Activated CD4-positive, CD25-positive, alpha-beta regulatory T cell (primary cell): ENCODE measurements around the gene HBG1.
"Not testable (repeated sequence)": the region's sequence is repeated elsewhere in the genome, so short reads cannot be mapped to it uniquely, and the experiment has no call there.

Experiments used
- DNase-seq, 4 experiments: peaks; one replicate each; lab custom pipeline; 2025; lab: John Stamatoyannopoulos, UW

The HBG1 gene

GRCh38 chr11:5277807-5278382 lies 28.2 kb upstream of the HBG1 start:
- no peak for DNase-seq

DNA sequence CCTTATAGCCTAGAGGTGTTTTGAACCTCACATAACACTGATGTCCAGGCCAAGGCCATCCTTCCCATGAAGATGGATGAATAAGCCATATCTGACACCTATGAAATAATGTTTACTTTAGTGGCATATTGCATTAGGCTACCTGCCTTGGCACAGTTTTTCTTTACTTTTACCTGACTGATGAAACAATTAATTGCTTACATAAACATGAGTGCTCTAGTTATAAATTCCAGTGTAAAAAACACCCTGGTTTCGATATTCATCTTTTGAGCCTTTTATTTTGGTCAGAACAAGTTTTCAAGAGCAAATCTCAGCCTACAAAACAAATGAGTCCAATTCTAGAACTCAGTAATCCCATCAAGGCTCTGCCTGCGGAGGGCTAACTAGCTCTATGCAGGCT lies 27.0 kb upstream of the HBG1 start:
- DNase-seq, result no peak

DNA sequence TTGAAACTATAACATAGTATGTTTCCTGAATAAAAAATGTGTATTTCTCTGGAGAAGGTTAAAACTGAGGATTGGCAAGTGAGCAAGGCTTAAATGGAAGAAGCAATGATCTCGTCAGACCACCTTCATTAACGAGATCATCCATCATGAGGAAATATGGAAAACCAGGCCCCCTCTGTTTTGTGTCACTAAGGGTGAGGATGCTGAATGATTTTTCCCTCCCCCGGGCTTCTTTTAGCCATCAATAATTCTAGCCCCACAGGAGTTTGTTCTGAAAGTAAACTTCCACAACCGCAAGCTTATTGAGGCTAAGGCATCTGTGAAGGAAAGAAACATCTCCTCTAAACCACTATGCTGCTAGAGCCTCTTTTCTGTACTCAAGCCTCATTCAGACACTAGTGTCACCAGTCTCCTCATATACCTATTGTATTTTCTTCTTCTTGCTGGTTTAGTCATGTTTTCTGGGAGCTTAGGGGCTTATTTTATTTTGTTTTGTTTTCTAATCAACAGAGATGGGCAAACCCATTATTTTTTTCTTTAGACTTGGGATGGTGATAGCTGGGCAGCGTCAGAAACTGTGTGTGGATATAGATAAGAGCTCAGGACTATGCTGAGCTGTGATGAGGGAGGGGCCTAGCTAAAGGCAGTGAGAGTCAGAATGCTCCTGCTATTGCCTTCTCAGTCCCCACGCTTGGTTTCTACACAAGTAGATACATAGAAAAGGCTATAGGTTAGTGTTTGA lies 25.9 kb upstream of the HBG1 start:
- DNase-seq, result no peak

DNA sequence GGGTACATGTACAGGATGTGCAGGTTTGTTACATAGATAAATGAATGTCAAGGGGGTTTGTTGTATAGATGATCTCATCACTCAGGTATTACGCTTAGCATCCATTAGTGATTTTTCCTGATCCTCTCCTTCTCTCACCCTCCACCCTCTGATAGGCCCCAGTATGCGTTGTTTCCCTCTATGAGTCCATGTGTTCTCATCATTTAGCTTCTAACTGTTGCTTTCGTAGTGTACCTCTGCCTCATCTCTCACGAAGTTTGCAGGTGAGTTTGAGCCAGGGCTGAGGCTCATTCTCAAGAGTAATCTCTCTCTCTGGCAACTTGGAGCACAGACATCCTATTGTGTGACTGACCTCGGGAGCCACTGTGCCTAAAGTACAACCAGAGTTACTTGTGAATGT lies 24.7 kb upstream of the HBG1 start:
- no peak for DNase-seq

DNA sequence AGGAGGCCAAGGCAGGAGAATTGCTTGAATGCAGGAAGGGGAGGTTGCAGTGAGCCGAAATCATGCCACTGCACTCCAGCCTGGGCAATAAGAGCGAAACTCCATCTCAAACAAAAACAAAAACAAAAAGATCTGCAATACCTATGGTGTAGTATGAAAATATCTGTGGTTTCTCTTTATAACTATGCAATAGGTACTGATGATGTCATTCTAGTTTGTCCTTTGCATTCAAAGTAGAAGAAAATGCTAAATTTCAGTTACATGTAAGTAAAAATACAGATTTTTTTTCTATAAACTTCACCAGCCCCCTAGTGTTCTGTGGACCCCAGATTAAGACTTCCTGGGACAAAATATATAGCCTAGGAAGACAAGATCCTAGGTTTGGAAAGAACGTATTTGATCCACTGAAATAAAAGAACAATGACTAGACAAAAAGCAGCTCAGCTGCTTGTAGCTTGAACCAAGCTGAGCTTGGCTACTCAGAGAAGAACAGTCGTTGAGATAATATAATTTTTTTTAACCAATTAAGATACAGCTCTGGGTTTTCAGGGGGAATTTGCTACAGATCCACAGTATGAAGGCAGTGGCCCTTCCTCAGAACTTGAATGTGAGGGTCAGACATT lies 22.8 kb upstream of the HBG1 start:
- no peak for DNase-seq

DNA sequence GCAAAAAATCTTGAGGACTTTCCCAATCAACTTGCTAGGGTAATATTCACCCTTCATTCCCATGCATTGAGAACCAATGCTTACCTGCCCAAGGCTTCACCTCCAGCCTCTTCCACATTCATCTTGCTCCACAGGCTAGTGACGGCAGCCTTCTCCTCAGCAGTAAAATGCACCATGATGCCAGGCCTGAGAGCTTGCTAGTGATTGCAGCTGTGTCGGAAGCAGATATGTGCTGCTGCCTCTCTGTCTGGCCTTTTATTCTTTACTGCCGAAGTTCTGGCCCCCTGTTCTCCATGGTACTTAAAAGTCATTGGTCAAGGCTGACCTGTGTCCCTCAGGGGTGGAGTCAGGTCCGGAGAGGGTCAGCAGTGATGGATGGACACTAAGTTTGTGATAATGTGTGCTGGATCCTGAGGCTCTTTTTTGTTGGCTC lies 20.1 kb upstream of the HBG1 start, which contains the start of gene HBE1:
TSS of gene HBE1 (minus strand) at position 231 of the 433 bp plus-strand sequence. CDS start at position 176, 55 bp downstream.
- DNase-seq, result no peak

GRCh38 chr11:5267033-5267563 lies 17.4 kb upstream of the HBG1 start:
- no peak for DNase-seq

DNA sequence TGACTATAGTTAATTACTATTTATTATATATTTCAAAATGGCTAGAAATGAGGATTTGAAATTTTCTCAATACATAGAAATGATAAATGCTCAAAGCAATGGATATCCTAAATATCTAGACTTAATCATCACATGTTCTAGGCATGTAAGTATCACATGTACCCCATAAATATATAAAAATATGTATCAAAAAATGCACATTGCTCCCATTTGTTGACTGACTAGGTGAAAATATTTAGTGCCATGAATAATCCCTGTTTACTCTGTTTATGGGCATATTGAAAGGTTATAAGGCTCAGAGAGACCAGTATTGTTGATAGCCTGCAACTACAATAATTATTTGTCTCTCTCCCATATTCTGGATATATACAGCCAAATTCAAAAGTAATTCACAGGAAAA lies 17.0 kb upstream of the HBG1 start:
- no peak for DNase-seq

DNA sequence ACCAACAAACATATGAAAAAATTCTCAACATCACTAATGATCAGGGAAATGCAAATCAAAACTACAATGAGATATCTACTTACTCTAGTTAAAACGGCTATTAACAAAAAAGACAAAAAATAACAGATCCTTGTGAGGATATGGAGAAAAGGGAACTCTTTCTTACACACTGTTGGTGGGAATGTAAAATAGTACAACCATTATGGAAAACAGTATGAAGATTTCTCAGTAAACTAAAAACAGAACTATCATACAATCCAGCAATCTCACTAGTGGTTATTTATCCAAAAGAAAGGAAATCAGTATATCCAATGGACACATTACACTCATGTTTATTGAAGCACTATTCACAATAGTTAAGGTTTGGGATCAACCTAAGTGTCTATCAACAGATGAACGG lies 16.2 kb upstream of the HBG1 start:
- no peak for DNase-seq

DNA sequence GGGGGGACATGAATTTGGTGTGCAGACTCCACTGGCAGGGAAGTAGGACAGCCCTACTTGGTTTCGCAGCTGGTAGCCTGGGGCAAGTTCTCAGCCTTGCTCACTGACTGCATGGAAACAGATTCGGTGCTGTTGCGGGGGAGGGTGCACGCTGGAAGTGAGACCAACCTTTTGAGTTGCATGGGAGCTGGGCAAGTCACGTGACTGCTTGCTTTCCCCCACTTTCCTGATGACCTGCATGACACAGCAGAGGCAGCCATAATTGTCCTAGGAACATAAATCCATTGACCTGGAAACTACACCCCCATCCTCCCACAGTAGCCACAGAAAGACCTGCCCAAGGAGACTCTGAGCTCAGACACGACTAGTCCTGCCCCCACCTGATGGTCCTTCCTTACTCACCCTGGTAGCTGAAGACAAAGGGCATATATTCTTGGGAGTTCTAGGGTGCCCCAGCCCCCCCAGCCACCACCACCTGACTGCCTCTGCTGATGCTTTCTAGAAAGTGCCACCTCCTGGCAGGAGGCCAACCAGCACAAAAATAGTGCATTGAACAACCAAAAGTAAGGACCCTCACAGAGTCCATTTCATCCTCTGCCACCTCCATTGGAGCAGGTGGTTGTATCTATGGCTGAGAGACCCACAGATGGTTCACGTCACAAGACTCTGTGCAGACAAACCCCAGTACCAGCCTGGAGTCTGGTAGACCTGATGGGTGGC lies 9.0 kb upstream of the HBG1 start:
- DNase-seq, result no peak

DNA sequence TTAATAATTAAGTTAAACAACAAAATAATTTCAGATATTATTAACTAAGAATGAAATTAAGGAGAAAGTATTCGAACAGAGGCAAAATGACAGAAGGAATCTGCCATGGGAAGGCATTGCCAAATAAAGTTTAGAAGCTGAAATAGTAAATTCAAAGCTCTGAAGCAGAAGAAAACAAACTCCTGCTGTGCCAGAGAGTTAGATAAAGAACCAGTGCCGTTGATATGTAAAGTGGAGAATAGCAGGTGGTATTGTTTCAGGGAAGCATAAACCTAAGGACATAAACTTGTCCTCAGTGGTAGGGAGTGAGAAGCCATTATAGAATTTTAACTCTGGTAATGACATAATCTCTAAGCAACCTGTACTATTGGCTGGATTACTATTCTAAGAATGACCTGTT lies 7.6 kb upstream of the HBG1 start:
- no peak for DNase-seq

GRCh38 chr11:5254646-5255413 lies 5.2 kb upstream of the HBG1 start, which contains the start of gene HBG2:
HBG2 (minus strand) TSS chr11:5254781; CDS start chr11:5254728, 53 bp downstream.
- DNase-seq, result not testable (repeated sequence)

DNA sequence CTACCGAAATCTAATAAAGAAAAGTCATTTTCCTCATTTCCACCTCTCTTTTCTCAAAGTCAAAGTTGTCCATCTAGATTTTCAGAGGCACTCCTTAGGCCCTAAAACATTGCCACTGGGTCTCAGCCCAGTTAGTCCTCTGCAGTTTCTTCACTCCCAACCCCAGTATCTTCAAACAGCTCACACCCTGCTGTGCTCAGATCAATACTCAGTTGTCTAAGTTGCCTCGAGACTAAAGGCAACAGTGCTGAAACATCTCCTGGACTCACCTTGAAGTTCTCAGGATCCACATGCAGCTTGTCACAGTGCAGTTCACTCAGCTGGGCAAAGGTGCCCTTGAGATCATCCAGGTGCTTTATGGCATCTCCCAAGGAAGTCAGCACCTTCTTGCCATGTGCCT lies 4.4 kb upstream of the HBG1 start:
- not testable (repeated sequence) for DNase-seq

GRCh38 chr11:5253440-5253839 lies 3.8 kb upstream of the HBG1 start:
- not testable (repeated sequence) for DNase-seq

GRCh38 chr11:5252919-5253265 lies 3.2 kb upstream of the HBG1 start:
- DNase-seq, result no peak

- DNase-seq, result no peak
Measured at GRCh38 chr11:5252192-5252918, 2.7 kb upstream of the HBG1 start.

GRCh38 chr11:5251746-5252145 lies 2.1 kb upstream of the HBG1 start:
- DNase-seq, result no peak

DNA sequence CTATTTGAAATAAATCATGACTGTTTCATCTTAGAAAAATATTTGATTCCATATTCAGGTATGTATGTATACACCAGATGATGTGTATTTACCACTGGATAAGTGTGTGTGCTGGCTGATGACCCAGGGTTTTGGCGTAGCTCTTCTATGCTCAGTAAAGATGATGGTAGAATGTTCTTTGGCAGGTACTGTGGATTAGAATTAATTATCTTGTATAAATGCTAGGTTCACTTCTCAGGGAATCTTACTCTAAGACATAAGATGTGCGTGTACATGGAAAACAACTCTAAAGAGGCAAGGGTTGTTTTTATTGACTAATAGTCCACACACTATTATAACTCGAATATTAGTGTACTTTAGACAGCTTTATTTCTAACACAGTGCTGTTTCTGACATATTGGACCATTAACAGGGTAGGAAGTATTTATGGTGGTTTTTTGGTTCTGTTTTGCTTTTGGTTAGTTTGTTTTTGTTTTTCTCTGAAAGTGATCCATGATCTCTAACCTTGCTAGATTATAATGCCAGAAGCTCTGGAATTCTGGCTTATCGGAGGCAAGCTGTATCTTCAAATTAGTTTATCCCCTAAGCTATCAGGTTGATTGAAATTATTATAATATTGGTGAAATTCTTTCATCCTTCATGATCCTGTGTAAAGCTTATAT lies 1.0 kb upstream of the HBG1 start:
- DNase-seq, result no peak

GRCh38 chr11:5248498-5248897 lies 1.2 kb downstream of the HBG1 start:
- not testable (repeated sequence) for DNase-seq

DNA sequence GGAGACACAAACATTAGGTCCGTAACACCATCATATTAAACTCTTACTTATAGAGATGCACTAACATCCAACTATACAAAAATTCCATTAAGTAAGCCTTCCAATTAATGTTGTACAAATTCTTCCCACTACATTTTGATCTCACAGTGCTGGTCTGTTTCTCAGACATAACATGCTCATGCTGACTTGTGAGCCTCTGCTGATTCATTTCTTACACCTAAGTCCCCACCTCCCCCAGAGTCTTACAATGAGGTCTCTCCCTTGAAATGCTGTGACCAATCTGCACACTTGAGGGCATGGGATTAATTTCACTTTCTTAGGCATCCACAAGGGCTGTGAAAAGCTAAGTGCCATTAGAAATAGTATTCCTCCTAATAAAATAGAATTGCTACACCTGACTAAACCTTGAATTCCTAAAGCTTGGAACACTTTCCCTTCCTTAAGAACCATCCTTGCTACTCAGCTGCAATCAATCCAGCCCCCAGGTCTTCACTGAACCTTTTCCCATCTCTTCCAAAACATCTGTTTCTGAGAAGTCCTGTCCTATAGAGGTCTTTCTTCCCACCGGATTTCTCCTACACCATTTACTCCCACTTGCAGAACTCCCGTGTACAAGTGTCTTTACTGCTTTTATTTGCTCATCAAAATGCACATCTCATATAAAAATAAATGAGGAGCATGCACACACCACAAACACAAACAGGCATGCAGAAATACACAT lies 2.0 kb downstream of the HBG1 start:
- no peak for DNase-seq
